ENCODE measurements around the gene RNF220. TPM values are rescaled to one million over a fixed set of nuclear protein-coding genes. Genes with fewer than 3 reads are reported as not detected.
"Not testable (repeated sequence)": the region's sequence is repeated elsewhere in the genome, so short reads cannot be mapped to it uniquely, and the experiment has no call there.

The RNF220 gene
- total RNA-seq, 1 donor from 2014 or later = 47.1 TPM

DNA sequence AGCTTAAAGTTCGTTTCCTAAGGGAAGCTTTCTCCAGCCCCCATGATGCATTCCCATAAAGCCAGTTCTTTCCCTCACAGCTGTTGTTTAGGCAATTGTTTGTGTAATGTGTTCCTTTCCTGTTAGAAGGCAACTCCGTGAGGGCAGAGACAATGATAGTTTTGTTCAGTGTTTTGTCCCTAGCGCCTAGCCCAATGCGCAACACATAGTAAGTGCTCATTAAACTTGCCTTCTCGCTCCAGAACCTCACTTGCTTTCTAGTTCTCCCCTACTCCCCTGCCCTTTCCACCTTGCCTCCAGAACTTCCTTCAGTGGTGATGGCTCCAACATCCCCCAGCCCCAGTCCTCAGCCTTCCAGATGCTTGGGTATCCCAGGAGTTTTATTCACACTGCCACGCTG lies 153.8 kb downstream of the RNF220 start:
- Histone ChIP-seq H3K9me3 (ENCODE audit: insufficient read depth, low read depth, low read length) (no peaks in the 10 kb centered on the region), H3K9ac (ENCODE audit: low read length) (no peak overlapping the region), H4K20me1 (ENCODE audit: insufficient read depth, low read length) (no peaks in the 10 kb centered on the region), H3K36me3 (ENCODE audit: insufficient read depth, low read length) (no peaks in the 10 kb centered on the region), H3K79me2 (ENCODE audit: insufficient read depth, low read length) (no peaks in the 10 kb centered on the region), H3K27ac (ENCODE audit: low read depth, low read length) (no peak overlapping the region), H3K4me1 (ENCODE audit: insufficient read depth, low read length) (peaks cover 10% of the 10 kb centered on the region), H3K4me2 (ENCODE audit: low read length) (no peak overlapping the region), H3K4me3 (ENCODE audit: insufficient read depth, low read depth, low read length) (no peak overlapping the region), H3K27me3 (ENCODE audit: insufficient read depth, low read length) (peaks cover 3% of the 10 kb centered on the region), H2AFZ (ENCODE audit: low read depth, low read length) (no peak overlapping the region)
- H3K27me3 Mint-ChIP-seq (ENCODE audit: low read depth, unreplicated experiment) = peaks cover 19% of the 10 kb centered on the region
- TF ChIP-seq, protein P1, sequence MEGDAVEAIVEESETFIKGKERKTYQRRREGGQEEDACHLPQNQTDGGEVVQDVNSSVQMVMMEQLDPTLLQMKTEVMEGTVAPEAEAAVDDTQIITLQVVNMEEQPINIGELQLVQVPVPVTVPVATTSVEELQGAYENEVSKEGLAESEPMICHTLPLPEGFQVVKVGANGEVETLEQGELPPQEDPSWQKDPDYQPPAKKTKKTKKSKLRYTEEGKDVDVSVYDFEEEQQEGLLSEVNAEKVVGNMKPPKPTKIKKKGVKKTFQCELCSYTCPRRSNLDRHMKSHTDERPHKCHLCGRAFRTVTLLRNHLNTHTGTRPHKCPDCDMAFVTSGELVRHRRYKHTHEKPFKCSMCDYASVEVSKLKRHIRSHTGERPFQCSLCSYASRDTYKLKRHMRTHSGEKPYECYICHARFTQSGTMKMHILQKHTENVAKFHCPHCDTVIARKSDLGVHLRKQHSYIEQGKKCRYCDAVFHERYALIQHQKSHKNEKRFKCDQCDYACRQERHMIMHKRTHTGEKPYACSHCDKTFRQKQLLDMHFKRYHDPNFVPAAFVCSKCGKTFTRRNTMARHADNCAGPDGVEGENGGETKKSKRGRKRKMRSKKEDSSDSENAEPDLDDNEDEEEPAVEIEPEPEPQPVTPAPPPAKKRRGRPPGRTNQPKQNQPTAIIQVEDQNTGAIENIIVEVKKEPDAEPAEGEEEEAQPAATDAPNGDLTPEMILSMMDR (IDR thresholded peaks at IDR 0.05; ENCODE audit: insufficient read depth, low read depth, low read length) = no peak
- no peak for TF ChIP-seq EZH2 (IDR thresholded peaks at IDR 0.05; ENCODE audit: insufficient read depth, low read length)
- H3K27ac Mint-ChIP-seq (ENCODE audit: unreplicated experiment) = no peak overlapping the region
- H3K36me3 Mint-ChIP-seq (ENCODE audit: low read depth, unreplicated experiment) = no peaks in the 10 kb centered on the region
- no peak for FAIRE-seq
- no peak overlapping the region for H3K4me3 Mint-ChIP-seq (ENCODE audit: unreplicated experiment)
- DNase-seq (ENCODE audit: low read depth) = no peak
- peaks cover 27% of the 10 kb centered on the region for H3K4me1 Mint-ChIP-seq (ENCODE audit: low read depth, unreplicated experiment)
- peaks cover 2% of the 10 kb centered on the region for H3K9me3 Mint-ChIP-seq (ENCODE audit: unreplicated experiment)

GRCh38 chr1:44559330-44559729 lies 154.3 kb downstream of the RNF220 start:
- Histone ChIP-seq H3K27ac (ENCODE audit: low read depth, low read length) (no peak overlapping the region), H3K4me3 (ENCODE audit: insufficient read depth, low read depth, low read length) (no peak overlapping the region), H3K9me3 (ENCODE audit: insufficient read depth, low read depth, low read length) (no peaks in the 10 kb centered on the region), H3K79me2 (ENCODE audit: insufficient read depth, low read length) (no peaks in the 10 kb centered on the region), H2AFZ (ENCODE audit: low read depth, low read length) (no peak overlapping the region), H3K4me1 (ENCODE audit: insufficient read depth, low read length) (peaks cover 9% of the 10 kb centered on the region), H4K20me1 (ENCODE audit: insufficient read depth, low read length) (no peaks in the 10 kb centered on the region), H3K36me3 (ENCODE audit: insufficient read depth, low read length) (no peaks in the 10 kb centered on the region), H3K4me2 (ENCODE audit: low read length) (no peak overlapping the region), H3K9ac (ENCODE audit: low read length) (no peak overlapping the region), H3K27me3 (ENCODE audit: insufficient read depth, low read length) (peaks cover 6% of the 10 kb centered on the region)
- peaks cover 24% of the 10 kb centered on the region for H3K27me3 Mint-ChIP-seq (ENCODE audit: low read depth, unreplicated experiment)
- no peak for DNase-seq (ENCODE audit: low read depth)
- H3K27ac Mint-ChIP-seq (ENCODE audit: unreplicated experiment) = no peak overlapping the region
- TF ChIP-seq EZH2 (IDR thresholded peaks at IDR 0.05; ENCODE audit: insufficient read depth, low read length) = no peak
- TF ChIP-seq, protein P1 (IDR thresholded peaks at IDR 0.05; ENCODE audit: insufficient read depth, low read depth, low read length) = no peak
- H3K4me1 Mint-ChIP-seq (ENCODE audit: low read depth, unreplicated experiment) = peaks cover 23% of the 10 kb centered on the region
- H3K9me3 Mint-ChIP-seq (ENCODE audit: unreplicated experiment) = peaks cover 2% of the 10 kb centered on the region
- H3K4me3 Mint-ChIP-seq (ENCODE audit: unreplicated experiment) = no peak overlapping the region
- H3K36me3 Mint-ChIP-seq (ENCODE audit: low read depth, unreplicated experiment) = no peaks in the 10 kb centered on the region
- FAIRE-seq = no peak

DNA sequence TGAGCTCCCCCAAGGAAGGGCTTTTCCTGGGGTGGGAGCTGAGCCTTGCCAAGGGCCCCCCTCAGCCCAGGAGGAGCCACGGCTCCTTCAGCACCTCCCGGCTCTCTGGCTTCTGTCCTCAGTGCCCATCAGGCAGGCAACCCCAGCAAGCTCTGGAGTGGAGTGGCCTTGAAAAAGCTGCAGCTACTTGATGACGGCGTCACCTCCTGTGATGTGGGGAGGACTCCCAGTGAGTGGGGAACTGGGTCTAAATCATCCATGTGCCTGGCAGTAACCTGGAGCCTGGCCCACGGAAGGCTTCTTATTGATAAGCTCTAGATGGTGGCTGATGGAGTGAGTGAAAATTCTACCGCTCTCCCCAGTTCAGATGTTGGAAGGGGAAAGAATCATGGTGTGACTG lies 154.9 kb downstream of the RNF220 start:
- no peak overlapping the region for H3K27ac Mint-ChIP-seq (ENCODE audit: unreplicated experiment)
- no peaks in the 10 kb centered on the region for H3K9me3 Mint-ChIP-seq (ENCODE audit: unreplicated experiment)
- no peaks in the 10 kb centered on the region for H3K36me3 Mint-ChIP-seq (ENCODE audit: low read depth, unreplicated experiment)
- DNase-seq (ENCODE audit: low read depth) = no peak
- H3K27me3 Mint-ChIP-seq (ENCODE audit: low read depth, unreplicated experiment) = peaks cover 26% of the 10 kb centered on the region
- TF ChIP-seq EZH2 (IDR thresholded peaks at IDR 0.05; ENCODE audit: insufficient read depth, low read length) = no peak
- TF ChIP-seq, protein P1 (IDR thresholded peaks at IDR 0.05; ENCODE audit: insufficient read depth, low read depth, low read length) = no peak
- H3K9ac ChIP-seq (ENCODE audit: low read length) = no peak overlapping the region
- H3K27me3 ChIP-seq (ENCODE audit: insufficient read depth, low read length) = peaks cover 6% of the 10 kb centered on the region
- no peak overlapping the region for H3K4me3 Mint-ChIP-seq (ENCODE audit: unreplicated experiment)
- H3K4me1 Mint-ChIP-seq (ENCODE audit: low read depth, unreplicated experiment) = peaks cover 17% of the 10 kb centered on the region
- peaks cover 9% of the 10 kb centered on the region for H3K4me1 ChIP-seq (ENCODE audit: insufficient read depth, low read length)
- H3K9me3 ChIP-seq (ENCODE audit: insufficient read depth, low read depth, low read length) = no peaks in the 10 kb centered on the region
- no peak overlapping the region for H3K4me2 ChIP-seq (ENCODE audit: low read length)
- FAIRE-seq = no peak
- H2AFZ ChIP-seq (ENCODE audit: low read depth, low read length) = no peak overlapping the region
- no peaks in the 10 kb centered on the region for H3K79me2 ChIP-seq (ENCODE audit: insufficient read depth, low read length)
- H3K36me3 ChIP-seq (ENCODE audit: insufficient read depth, low read length) = no peaks in the 10 kb centered on the region
- no peaks in the 10 kb centered on the region for H4K20me1 ChIP-seq (ENCODE audit: insufficient read depth, low read length)
- no peak overlapping the region for H3K27ac ChIP-seq (ENCODE audit: low read depth, low read length)
- no peak overlapping the region for H3K4me3 ChIP-seq (ENCODE audit: insufficient read depth, low read depth, low read length)

DNA sequence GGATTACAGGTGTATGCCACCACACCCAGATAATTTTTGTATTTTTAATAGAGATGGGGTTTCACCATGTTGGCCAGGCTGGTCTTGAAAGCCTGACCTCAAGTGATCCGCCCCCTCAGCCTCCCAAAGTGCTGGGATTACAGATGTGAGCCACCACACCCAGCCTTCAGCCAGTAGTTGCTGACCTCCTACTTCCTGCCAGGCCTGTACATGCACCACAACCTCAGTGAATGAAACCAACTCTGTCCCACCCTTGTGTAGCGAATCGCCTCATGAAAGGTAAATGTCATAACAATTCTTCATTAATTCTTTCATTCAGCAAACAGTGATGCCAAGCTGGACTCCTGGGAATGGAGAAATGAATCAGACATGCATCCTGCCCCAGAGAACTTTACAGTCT lies 155.6 kb downstream of the RNF220 start:
- H3K9ac ChIP-seq (ENCODE audit: low read length); H3K4me2 ChIP-seq (ENCODE audit: low read length); DNase-seq (ENCODE audit: low read depth); H4K20me1 ChIP-seq (ENCODE audit: insufficient read depth, low read length); H3K9me3 Mint-ChIP-seq (ENCODE audit: unreplicated experiment); H3K36me3 ChIP-seq (ENCODE audit: insufficient read depth, low read length); FAIRE-seq; H2AFZ ChIP-seq (ENCODE audit: low read depth, low read length); H3K4me3 ChIP-seq (ENCODE audit: insufficient read depth, low read depth, low read length); H3K79me2 ChIP-seq (ENCODE audit: insufficient read depth, low read length); H3K4me3 Mint-ChIP-seq (ENCODE audit: unreplicated experiment); H3K27ac ChIP-seq (ENCODE audit: low read depth, low read length); H3K27ac Mint-ChIP-seq (ENCODE audit: unreplicated experiment); H3K9me3 ChIP-seq (ENCODE audit: insufficient read depth, low read depth, low read length); H3K36me3 Mint-ChIP-seq (ENCODE audit: low read depth, unreplicated experiment); H3K27me3 ChIP-seq (ENCODE audit: insufficient read depth, low read length); H3K4me1 ChIP-seq (ENCODE audit: insufficient read depth, low read length): not testable (repeated sequence)
- Mint-ChIP-seq H3K4me1 (ENCODE audit: low read depth, unreplicated experiment) (peaks cover 13% of the 10 kb centered on the region), H3K27me3 (ENCODE audit: low read depth, unreplicated experiment) (peaks cover 32% of the 10 kb centered on the region)

Measured in astrocyte (in vitro differentiated cells and primary cell).